Stomach (tissue), 4 donors: Measurements from ENCODE around the gene PFDN6.

Experiments used
- CTCF ChIP-seq, 7 experiments: fragments of 450-650 bp in 4 of 7; fragments of 200-600 bp in 3 of 7; sonication (generic) in 3 of 7; IDR thresholded peaks; one replicate each; pipeline ENCODE4 v1.5.1; 2016 to 2019; ENCODE audit warnings: antibody characterized with exemption in 7 of 7, control low read depth in 2 of 7, mild to moderate bottlenecking in 1 of 7
- EP300 ChIP-seq: sonication (generic); formaldehyde crosslinking; IDR thresholded peaks from one replicate; pipeline ENCODE4 v1.6.1; 2017; ENCODE audit warnings: antibody characterized with exemption
- POLR2A ChIP-seq, 4 donors: fragments of 450-650 bp; IDR thresholded peaks; one replicate each; pipeline ENCODE4 v1.6.1; 2016; ENCODE audit warnings: antibody characterized with exemption in 4 of 4, control low read depth in 2 of 4, mild to moderate bottlenecking in 1 of 4, moderate library complexity in 1 of 4
- POLR2AphosphoS5 ChIP-seq, 3 donors: sonication (generic); formaldehyde crosslinking; IDR thresholded peaks; one replicate each; pipeline ENCODE4 v1.6.1; 2016; ENCODE audit warnings: antibody characterized with exemption in 3 of 3

GRCh38 chr6:33279971-33280511, 9.4 kb upstream of the PFDN6 start:
- TF ChIP-seq CTCF (IDR thresholded peaks at IDR 0.05), result peak in 4 of 7 experiments; percentile 24 to 61 (median 40)
- TF ChIP-seq POLR2A (IDR thresholded peaks at IDR 0.05), result no peak
- TF ChIP-seq EP300, result no peak
- TF ChIP-seq POLR2AphosphoS5 (IDR thresholded peaks at IDR 0.05), result no peak
